Measurements from ENCODE around the gene SBNO2. TPM values are rescaled to one million over a fixed set of nuclear protein-coding genes. Genes with fewer than 3 reads are reported as not detected.

Gene SBNO2
- total RNA-seq, 4 donors from 2014 or later, result 14.9 to 67.2 (median 20.9) TPM

- 45 to 86% methylated on average over 1 to 11 of the region's 37 CpGs for WGBS, 2 donors (ENCODE audit: low coverage in 1 of 2)
- ATAC-seq, result no peak
- no peak overlapping the region for H3K27ac ChIP-seq
- TF ChIP-seq CTCF (IDR thresholded peaks at IDR 0.05) (no peak), POLR2AphosphoS5 (IDR thresholded peaks at IDR 0.05) (no peak), POLR2A (IDR thresholded peaks at IDR 0.05) (no peak), EP300 (IDR thresholded peaks at IDR 0.05) (no peak)
- peaks cover 0 to 10% (median 0%) of the 10 kb centered on the region in 3 donors for H3K9me3 ChIP-seq
- peaks cover 0 to 38% (median 21%) of the 10 kb centered on the region in 3 donors for H3K4me1 ChIP-seq
- H3K4me3 ChIP-seq, result no peak overlapping the region
- no peaks in the 10 kb centered on the region for H3K36me3 ChIP-seq
- H3K27me3 ChIP-seq, result peaks cover 51% of the 10 kb centered on the region
These were observed 110.0 kb downstream of the SBNO2 start for GRCh38 chr19:1063909-1064660.

- WGBS, 2 donors (ENCODE audit: low coverage in 1 of 2), result 56 to 58% methylated on average over 3 to 4 of the region's 37 CpGs
- no peak for ATAC-seq
- peaks cover 0 to 8% of the 10 kb centered on the region in 2 donors for H3K36me3 ChIP-seq
- H3K27ac ChIP-seq, result no peak overlapping the region
- peaks cover 0 to 18% (median 0%) of the 10 kb centered on the region in 3 donors for H3K9me3 ChIP-seq
- H3K4me1 ChIP-seq, result peaks cover 0 to 38% (median 21%) of the 10 kb centered on the region in 3 donors
- H3K27me3 ChIP-seq, result peaks cover 43% of the 10 kb centered on the region
- H3K4me3 ChIP-seq, result no peak overlapping the region
- TF ChIP-seq POLR2AphosphoS5 (IDR thresholded peaks at IDR 0.05) (no peak), EP300 (IDR thresholded peaks at IDR 0.05) (no peak), CTCF (IDR thresholded peaks at IDR 0.05) (no peak), POLR2A (IDR thresholded peaks at IDR 0.05) (no peak)
These were observed 110.8 kb downstream of the SBNO2 start for GRCh38 chr19:1063030-1063908.

DNA sequence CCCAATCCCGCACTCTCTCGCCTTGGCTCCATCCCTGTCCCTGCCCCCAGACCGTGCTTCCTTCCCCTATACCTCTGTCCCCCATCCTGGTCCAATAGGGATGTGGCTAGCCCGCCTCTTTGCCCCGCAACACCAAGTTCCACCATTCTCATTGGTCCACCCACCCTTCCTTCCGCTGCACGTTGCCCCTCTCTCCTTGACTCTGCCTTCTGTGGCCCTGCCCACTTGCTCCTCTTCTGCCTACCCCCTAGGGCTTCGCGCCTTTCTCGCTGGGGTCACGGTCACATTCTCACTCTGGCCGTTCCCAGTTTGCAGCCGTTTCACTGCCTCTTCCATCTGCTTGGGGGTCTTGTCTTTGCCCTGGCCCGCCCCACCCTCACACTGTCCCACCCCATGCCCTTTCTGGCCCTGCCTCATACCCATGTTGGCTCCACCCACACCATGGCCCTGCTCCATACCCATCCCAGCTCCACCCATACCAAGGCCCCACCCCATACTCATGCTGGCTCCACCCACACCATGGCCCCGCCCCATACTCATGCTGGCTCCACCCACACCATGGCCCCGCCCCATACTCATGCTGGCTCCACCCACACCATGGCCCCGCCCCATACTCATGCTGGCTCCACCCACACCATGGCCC is 111.6 kb downstream of the SBNO2 start:
- H3K4me1 ChIP-seq, result peaks cover 0 to 32% (median 19%) of the 10 kb centered on the region in 3 donors
- TF ChIP-seq POLR2AphosphoS5 (IDR thresholded peaks at IDR 0.05), result no peak
- no peak for TF ChIP-seq POLR2A (IDR thresholded peaks at IDR 0.05)
- no peak for TF ChIP-seq EP300 (IDR thresholded peaks at IDR 0.05)
- TF ChIP-seq CTCF (IDR thresholded peaks at IDR 0.05), result no peak
- WGBS, 2 donors (ENCODE audit: low coverage in 1 of 2), result 84 to 86% methylated on average over 12 to 14 of the region's 17 CpGs

DNA sequence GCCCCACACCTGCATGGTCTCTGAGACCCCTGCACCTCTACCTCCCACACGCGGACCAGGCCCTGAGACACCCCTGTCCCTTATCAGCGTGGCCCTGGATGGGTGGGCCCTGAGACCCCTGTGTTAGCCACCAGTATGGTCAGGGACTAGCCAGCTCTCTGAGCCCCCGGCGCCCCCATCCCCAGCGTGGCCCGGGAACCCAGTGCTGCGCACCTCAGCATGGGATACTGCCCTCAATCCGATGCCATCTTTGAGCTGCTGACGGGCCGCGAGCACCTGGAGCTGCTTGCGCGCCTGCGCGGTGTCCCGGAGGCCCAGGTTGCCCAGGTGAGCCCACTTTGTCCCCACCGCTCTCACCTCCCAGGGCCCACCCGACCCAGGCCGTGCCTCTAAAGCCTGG is 112.1 kb downstream of the SBNO2 start:
- H3K27ac ChIP-seq, result no peak overlapping the region
- peaks cover 0 to 31% (median 0%) of the 10 kb centered on the region in 3 donors for H3K9me3 ChIP-seq
- TF ChIP-seq EP300 (IDR thresholded peaks at IDR 0.05), result no peak
- no peak for TF ChIP-seq CTCF (IDR thresholded peaks at IDR 0.05)
- TF ChIP-seq POLR2AphosphoS5 (IDR thresholded peaks at IDR 0.05), result no peak
- H3K4me3 ChIP-seq, result no peak overlapping the region
- no peak for ATAC-seq
- WGBS, 2 donors (ENCODE audit: low coverage in 1 of 2), result 100% methylated on average over 2 of the region's 20 CpGs; no CpG with 5 or more reads in 1 of the 2 donors
- peaks cover 0 to 27% (median 14%) of the 10 kb centered on the region in 3 donors for H3K4me1 ChIP-seq
- peaks cover 0 to 17% of the 10 kb centered on the region in 2 donors for H3K36me3 ChIP-seq
- H3K27me3 ChIP-seq, result peaks cover 30% of the 10 kb centered on the region

More for the DNA sequence above, 111.6 kb downstream of the SBNO2 start:
- Histone ChIP-seq H3K36me3 (peaks cover 0 to 13% of the 10 kb centered on the region in 2 donors), H3K27ac (no peak overlapping the region), H3K9me3 (peaks cover 0 to 26% (median 0%) of the 10 kb centered on the region in 3 donors), H3K27me3 (peaks cover 35% of the 10 kb centered on the region), H3K4me3 (no peak overlapping the region)
- no peak for ATAC-seq

Data from gastroesophageal sphincter (tissue), 4 donors.